B cell (primary cell): ENCODE results near the gene TPBGL. TPM values are rescaled to one million over a fixed set of nuclear protein-coding genes. Genes with fewer than 3 reads are reported as not detected.

Source experiments
- ATAC-seq: fragments of 200-7000 bp; cut with Tn5 transposase; one replicate; pipeline ENCODE4 v1.10.0; 2021; ENCODE audit warnings: low read depth, mild to moderate bottlenecking, moderate number of reproducible peaks, moderate library complexity
- CTCF ChIA-PET: fragments of 350-600 bp; sonication (Branson Sonifier 250); formaldehyde crosslinking; loops from one replicate; lab custom pipeline; 2021; ENCODE audit warnings: antibody characterized with exemption, inconsistent platforms; lab: Charles Lee
- POLR2A ChIA-PET: fragments of 350-600 bp; sonication (Branson Sonifier 250); formaldehyde crosslinking; loops from one replicate; lab custom pipeline; 2021; ENCODE audit warnings: antibody characterized with exemption; lab: Charles Lee
- DNase-seq: peaks from one replicate; pipeline ENCODE4 v3.0.0; 2013
- H2AFZ ChIP-seq: 2 replicates; pipeline ENCODE4 v1.6.1; 2012; ENCODE audit warnings: mild to moderate bottlenecking, low read depth, low read length; ENCODE audit not compliant: insufficient read depth, poor library complexity, severe bottlenecking
- H3K27ac ChIP-seq, 2 donors: 1 replicate in 1 of 2; 2 replicates in 1 of 2; pipeline ENCODE4 v1.5.1; 2012 to 2013; ENCODE audit warnings: low read length in 2 of 2, mild to moderate bottlenecking in 2 of 2, moderate library complexity in 1 of 2
- H3K27me3 ChIP-seq, 4 experiments: fragments of 200-600 bp in 1 of 4; sonication (generic) in 1 of 4; replicated peaks in 1 of 4; 1 replicate in 2 of 4; 2 replicates in 2 of 4; pipeline versions ENCODE4 v1.6.1 to v1.7.0; 2013 to 2016; ENCODE audit warnings: low read length in 3 of 4, mild to moderate bottlenecking in 2 of 4, mixed read lengths in 1 of 4, moderate library complexity in 1 of 4; ENCODE audit not compliant: insufficient read depth in 4 of 4, control insufficient read depth in 3 of 4; ENCODE audit errors: control extremely low read depth in 1 of 4
- H3K36me3 ChIP-seq, 2 experiments: replicated peaks in 1 of 2; 1 replicate in 1 of 2; 2 replicates in 1 of 2; pipeline versions ENCODE4 v1.6.1 to v1.7.1; 2013; ENCODE audit warnings: low read length in 1 of 2; ENCODE audit not compliant: insufficient read depth in 2 of 2, control insufficient read depth in 1 of 2; ENCODE audit errors: control extremely low read depth in 1 of 2, extremely low read depth in 1 of 2
- H3K4me1 ChIP-seq, 2 donors: fragments of 200-600 bp in 1 of 2; sonication (generic) in 1 of 2; 1 replicate in 1 of 2; 2 replicates in 1 of 2; pipeline versions ENCODE4 v1.5.1 to v1.6.1; 2013 to 2017; ENCODE audit warnings: low read length in 2 of 2; ENCODE audit not compliant: control insufficient read depth in 2 of 2, insufficient read depth in 2 of 2
- H3K4me2 ChIP-seq: replicated peaks from 2 replicates; pipeline ENCODE3; 2012; ENCODE audit warnings: mild to moderate bottlenecking, low read depth, low read length; ENCODE audit not compliant: poor library complexity, severe bottlenecking
- H3K4me3 ChIP-seq, 5 experiments: fragments of 200-600 bp in 1 of 5; sonication (generic) in 1 of 5; 1 replicate in 3 of 5; 2 replicates in 2 of 5; pipeline versions ENCODE4 v1.5.1 to v1.7.0; 2011 to 2016; ENCODE audit warnings: low read length in 4 of 5, mild to moderate bottlenecking in 4 of 5, low read depth in 2 of 5, control low read depth in 1 of 5, moderate library complexity in 1 of 5; ENCODE audit not compliant: insufficient read depth in 1 of 5; ENCODE audit errors: control extremely low read depth in 1 of 5, extremely low read depth in 1 of 5
- H3K79me2 ChIP-seq: fragments of 200-600 bp; sonication (generic); one replicate; pipeline ENCODE4 v1.6.0; 2016; ENCODE audit warnings: low read length; ENCODE audit not compliant: control insufficient read depth, insufficient read depth
- H3K9ac ChIP-seq: fragments of 200-600 bp; sonication (generic); 2 replicates; pipeline ENCODE4 v1.6.1; 2017; ENCODE audit warnings: mild to moderate bottlenecking, low read length, moderate library complexity
- H3K9me3 ChIP-seq, 3 donors: one replicate each; pipeline versions ENCODE4 v1.6.1 to v1.7.1; 2013; ENCODE audit warnings: low read length in 2 of 3; ENCODE audit not compliant: control insufficient read depth in 2 of 3, insufficient read depth in 1 of 3; ENCODE audit errors: control extremely low read depth in 1 of 3
- H4K20me1 ChIP-seq: 2 replicates; pipeline ENCODE4 v1.6.0; 2012; ENCODE audit warnings: mild to moderate bottlenecking, low read length; ENCODE audit not compliant: insufficient read depth, control insufficient read depth, poor library complexity, severe bottlenecking
- H3K27ac Mint-ChIP-seq: one replicate; pipeline ENCODE4 v1.8.0; 2021; ENCODE audit warnings: mixed read lengths
- H3K27me3 Mint-ChIP-seq: one replicate; pipeline ENCODE4 v1.8.0; 2021; ENCODE audit warnings: mixed read lengths
- H3K4me1 Mint-ChIP-seq: one replicate; pipeline ENCODE4 v1.8.0; 2021; ENCODE audit warnings: mixed read lengths
- H3K4me3 Mint-ChIP-seq: one replicate; pipeline ENCODE4 v1.8.0; 2021; ENCODE audit warnings: mixed read lengths
- H3K9me3 Mint-ChIP-seq: one replicate; pipeline ENCODE4 v1.8.0; 2022; ENCODE audit warnings: mixed read lengths; ENCODE audit not compliant: insufficient read depth
- EZH2 ChIP-seq: IDR thresholded peaks from 2 replicates; pipeline ENCODE4 v1.6.1; 2012; ENCODE audit warnings: borderline replicate concordance, low read depth, mild to moderate bottlenecking, moderate library complexity, low read length; ENCODE audit not compliant: insufficient read depth, poor library complexity, severe bottlenecking
- WGBS: methylation state at CpG from one replicate; pipeline ENCODE4 v1.1.5; 2013; ENCODE audit warnings: missing lambda C conversion rate; ENCODE audit not compliant: insufficient coverage; 5-methylcytosine and 5-hydroxymethylcytosine counted together
- intact Hi-C: fragments of 100-400 bp; cut with micrococcal nuclease; formaldehyde crosslinking; loops from one replicate; pipeline ENCODE4 v1.10.0; 2022
- polyA plus RNA-seq: library from polyadenylated mRNA; depleted of rRNA; stranded (reverse); fragments of >200 nt; gene quantifications from 2 replicates; pipeline ENCODE4 v1.2.3, GENCODE V29; 2012
- total RNA-seq, 2 donors: library from RNA; stranded (reverse); fragments of 120-200 nt in 1 of 2; gene quantifications; 1 replicate in 1 of 2; 2 replicates in 1 of 2; pipeline versions ENCODE4 v1.2.3 to v1.2.4, GENCODE V29; 2013 to 2022
- TF ChIP-seq, protein P1 (sequence below): fragments of 200-600 bp; IDR thresholded peaks from one replicate; pipeline ENCODE4 v1.8.0; 2022; ENCODE audit warnings: antibody characterized with exemption, mild to moderate bottlenecking

Gene TPBGL
- total and polyA plus RNA-seq, 2 donors (not counting 1 experiment from before 2014, with no cell fraction given), result not detected

DNA sequence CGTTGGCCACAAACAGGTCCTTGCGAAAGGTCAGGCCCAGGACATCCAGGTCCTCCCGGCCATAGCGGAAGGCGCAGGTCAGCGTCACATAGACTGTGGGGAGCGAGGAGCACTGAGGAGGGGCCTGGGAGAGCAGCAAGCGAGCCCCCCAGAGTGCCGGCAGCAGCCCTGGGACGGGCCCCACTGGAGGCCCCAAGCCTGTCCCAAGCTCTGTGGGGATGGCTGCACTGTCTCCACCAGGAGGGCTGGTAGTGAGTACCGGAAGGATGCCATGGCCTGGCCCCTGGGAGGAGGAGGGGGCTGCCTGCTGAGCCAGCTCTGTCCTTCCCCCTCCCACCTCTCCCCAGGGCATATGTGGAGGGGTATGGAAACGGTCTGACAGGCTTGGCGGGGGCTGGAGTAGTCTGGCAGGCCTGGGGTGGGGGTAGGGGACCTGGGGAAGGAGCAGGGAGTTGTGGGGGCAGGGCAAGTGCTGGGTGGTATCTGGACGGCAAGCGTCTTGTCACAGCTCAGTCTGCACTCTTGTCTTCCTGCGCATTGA is 42.9 kb downstream of the TPBGL start:
- ATAC-seq (no peak), DNase-seq (no peak)
- no peaks in the 10 kb centered on the region for H3K4me1 ChIP-seq
- WGBS, result 97% methylated on average over 13 of the region's 16 CpGs
- CTCF ChIA-PET, result interaction anchor here (0.6 to 11.3 kb wide), 5 partner anchors 9 to 125 kb away, joined by 3 to 347 read pairs (median 3); no protein-coding TSS in a partner anchor
- H3K4me2 ChIP-seq, result no peak overlapping the region
- Mint-ChIP-seq H3K4me1 (no peaks in the 10 kb centered on the region), H3K27ac (no peak overlapping the region), H3K4me3 (no peak overlapping the region), H3K27me3 (peaks cover 6% of the 10 kb centered on the region), H3K9me3 (no peaks in the 10 kb centered on the region)
- H2AFZ ChIP-seq, result no peak overlapping the region
- H3K79me2 ChIP-seq, result no peaks in the 10 kb centered on the region
- H3K36me3 ChIP-seq, result no peaks in the 10 kb centered on the region
- no peak overlapping the region for H3K9ac ChIP-seq
- no peaks in the 10 kb centered on the region for H4K20me1 ChIP-seq
- no peak overlapping the region for H3K27ac ChIP-seq
- no peaks in the 10 kb centered on the region for H3K9me3 ChIP-seq
- POLR2A ChIA-PET, result no interaction called here
- intact Hi-C loops, result no loop called here
- H3K4me3 ChIP-seq, result no peak overlapping the region
- TF ChIP-seq, protein P1, sequence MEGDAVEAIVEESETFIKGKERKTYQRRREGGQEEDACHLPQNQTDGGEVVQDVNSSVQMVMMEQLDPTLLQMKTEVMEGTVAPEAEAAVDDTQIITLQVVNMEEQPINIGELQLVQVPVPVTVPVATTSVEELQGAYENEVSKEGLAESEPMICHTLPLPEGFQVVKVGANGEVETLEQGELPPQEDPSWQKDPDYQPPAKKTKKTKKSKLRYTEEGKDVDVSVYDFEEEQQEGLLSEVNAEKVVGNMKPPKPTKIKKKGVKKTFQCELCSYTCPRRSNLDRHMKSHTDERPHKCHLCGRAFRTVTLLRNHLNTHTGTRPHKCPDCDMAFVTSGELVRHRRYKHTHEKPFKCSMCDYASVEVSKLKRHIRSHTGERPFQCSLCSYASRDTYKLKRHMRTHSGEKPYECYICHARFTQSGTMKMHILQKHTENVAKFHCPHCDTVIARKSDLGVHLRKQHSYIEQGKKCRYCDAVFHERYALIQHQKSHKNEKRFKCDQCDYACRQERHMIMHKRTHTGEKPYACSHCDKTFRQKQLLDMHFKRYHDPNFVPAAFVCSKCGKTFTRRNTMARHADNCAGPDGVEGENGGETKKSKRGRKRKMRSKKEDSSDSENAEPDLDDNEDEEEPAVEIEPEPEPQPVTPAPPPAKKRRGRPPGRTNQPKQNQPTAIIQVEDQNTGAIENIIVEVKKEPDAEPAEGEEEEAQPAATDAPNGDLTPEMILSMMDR, result no peak
- no peak for TF ChIP-seq EZH2
- H3K27me3 ChIP-seq, result no peaks in the 10 kb centered on the region

DNA sequence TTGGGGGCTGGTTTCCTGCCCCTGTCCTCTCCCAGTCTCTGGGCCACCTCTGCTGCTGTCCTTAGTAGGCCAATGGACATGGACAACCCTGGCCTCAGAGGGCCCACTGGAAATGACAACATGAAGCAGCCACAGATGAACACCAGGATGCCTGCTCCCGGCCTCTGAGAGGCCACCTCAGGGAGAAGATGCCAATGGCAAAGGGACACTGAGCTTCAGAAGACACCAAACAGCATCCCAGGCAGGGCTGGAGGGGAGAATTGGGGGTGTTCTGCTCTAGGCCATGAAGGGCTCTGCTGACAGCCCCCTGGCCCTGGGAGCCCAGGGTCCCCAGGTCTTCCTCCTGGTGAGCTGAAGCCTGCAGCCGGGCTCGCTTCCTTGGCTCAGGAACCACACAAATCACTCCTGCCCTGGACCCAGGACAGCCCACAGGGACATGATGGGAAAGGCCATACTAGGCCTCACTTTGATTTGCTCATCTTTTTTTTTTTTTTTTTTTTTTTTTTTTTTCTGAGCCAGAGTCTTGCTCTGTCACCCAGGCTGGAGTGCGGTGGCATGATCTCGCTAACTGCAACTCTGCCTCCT is 45.3 kb downstream of the TPBGL start:
- intact Hi-C loops, result no loop called here
- ChIA-PET CTCF (no interaction called here), POLR2A (no interaction called here)
- Mint-ChIP-seq H3K4me1 (no peaks in the 10 kb centered on the region), H3K4me3 (no peak overlapping the region), H3K9me3 (no peaks in the 10 kb centered on the region), H3K27ac (no peak overlapping the region), H3K27me3 (peaks cover 5% of the 10 kb centered on the region)
- Histone ChIP-seq H2AFZ (no peak overlapping the region), H3K9me3 (no peaks in the 10 kb centered on the region), H3K4me3 (no peak overlapping the region), H3K27me3 (no peaks in the 10 kb centered on the region), H3K79me2 (no peaks in the 10 kb centered on the region), H3K4me1 (no peaks in the 10 kb centered on the region), H3K9ac (no peak overlapping the region), H3K27ac (no peak overlapping the region), H4K20me1 (no peaks in the 10 kb centered on the region), H3K36me3 (no peaks in the 10 kb centered on the region), H3K4me2 (no peak overlapping the region)
- TF ChIP-seq EZH2, result no peak
- TF ChIP-seq, protein P1, result no peak
- DNase-seq (no peak), ATAC-seq (no peak)
- WGBS, result 93% methylated on average over 3 of the region's 5 CpGs
